ENCODE measurements around the gene INSYN1.

The INSYN1 gene, protein sequence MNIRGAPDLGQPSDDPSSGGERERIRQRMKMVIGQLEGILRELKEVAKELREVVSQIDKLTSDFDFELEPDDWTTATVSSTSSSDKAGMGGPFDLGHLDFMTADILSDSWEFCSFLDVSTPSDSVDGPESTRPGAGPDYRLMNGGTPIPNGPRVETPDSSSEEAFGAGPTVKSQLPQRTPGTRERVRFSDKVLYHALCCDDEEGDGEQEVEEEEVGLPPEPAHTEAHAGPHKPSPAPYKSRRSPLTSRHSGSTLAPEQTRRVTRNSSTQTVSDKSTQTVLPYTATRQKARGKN

DNA sequence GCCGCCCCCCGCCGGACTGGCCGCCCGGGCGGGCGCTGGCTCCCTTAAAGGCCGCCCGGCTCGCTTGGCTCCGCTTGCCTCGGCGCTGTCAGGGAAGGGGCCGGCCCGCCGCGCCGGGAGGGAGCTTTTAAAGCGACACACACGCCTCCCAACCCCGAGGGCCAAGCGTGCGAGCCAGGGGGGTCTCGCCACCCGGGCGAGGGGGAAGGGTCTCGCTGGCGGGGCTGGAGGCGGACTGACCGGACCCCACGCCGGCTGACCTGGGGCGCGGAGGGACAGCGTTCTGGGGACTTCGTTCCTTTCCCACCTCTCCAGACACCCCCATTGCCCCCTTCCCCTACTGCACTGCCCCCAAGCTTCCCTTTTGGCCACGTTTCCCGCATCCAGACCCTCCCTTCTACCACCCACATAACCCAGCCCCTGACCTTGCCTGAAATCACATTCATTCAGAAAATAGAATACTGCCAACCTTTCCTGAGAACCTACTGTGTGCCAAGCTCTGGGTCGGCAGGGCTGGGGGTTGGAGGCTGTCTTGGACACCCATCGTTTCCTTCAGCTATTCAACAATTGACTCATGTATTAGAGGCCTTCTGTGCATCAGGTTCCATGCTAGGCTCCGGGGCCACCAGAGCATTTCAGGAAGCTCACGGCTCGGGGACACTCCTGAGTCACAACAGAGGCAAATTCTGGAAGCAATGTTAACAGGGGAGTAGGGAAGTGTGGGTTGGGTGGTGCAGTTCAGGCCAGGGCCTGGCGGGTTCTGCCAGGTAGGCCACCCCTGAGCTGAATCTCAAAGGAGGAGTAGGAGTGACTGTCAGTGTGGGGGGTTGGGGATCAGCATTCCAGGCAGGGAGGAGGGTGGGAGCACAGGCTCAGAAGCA, at the start of gene INSYN1:
INSYN1 (minus strand) TSS at position 102 of the 881 bp plus-strand sequence. CDS start 2,221 bp downstream, outside the sequence.
- Histone ChIP-seq H3K4me2 (ENCODE audit: low read length) (peak within 1 kb of the TSS; percentile 75), H3K79me2 (no peaks in the 10 kb centered on the region), H3K36me3 (ENCODE audit: control insufficient read depth, insufficient read depth, low read length) (no peaks in the 10 kb centered on the region), H2AFZ (peak within 1 kb of the TSS; percentile 28), H3K9me3 (ENCODE audit: control insufficient read depth, low read length) (no peaks in the 10 kb centered on the region), H3K4me1 (no peaks in the 10 kb centered on the region), H3K9ac (no peak within 1 kb of the TSS), H3K27ac (no peak within 1 kb of the TSS), H3K27me3 (ENCODE audit: control insufficient read depth, insufficient read depth, low read length) (no peaks in the 10 kb centered on the region), H3K4me3 (ENCODE audit: low read depth, low read length) (peak within 1 kb of the TSS; percentile 44)
- TF ChIP-seq, protein P1, sequence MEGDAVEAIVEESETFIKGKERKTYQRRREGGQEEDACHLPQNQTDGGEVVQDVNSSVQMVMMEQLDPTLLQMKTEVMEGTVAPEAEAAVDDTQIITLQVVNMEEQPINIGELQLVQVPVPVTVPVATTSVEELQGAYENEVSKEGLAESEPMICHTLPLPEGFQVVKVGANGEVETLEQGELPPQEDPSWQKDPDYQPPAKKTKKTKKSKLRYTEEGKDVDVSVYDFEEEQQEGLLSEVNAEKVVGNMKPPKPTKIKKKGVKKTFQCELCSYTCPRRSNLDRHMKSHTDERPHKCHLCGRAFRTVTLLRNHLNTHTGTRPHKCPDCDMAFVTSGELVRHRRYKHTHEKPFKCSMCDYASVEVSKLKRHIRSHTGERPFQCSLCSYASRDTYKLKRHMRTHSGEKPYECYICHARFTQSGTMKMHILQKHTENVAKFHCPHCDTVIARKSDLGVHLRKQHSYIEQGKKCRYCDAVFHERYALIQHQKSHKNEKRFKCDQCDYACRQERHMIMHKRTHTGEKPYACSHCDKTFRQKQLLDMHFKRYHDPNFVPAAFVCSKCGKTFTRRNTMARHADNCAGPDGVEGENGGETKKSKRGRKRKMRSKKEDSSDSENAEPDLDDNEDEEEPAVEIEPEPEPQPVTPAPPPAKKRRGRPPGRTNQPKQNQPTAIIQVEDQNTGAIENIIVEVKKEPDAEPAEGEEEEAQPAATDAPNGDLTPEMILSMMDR (IDR thresholded peaks at IDR 0.05), result no peak

DNA sequence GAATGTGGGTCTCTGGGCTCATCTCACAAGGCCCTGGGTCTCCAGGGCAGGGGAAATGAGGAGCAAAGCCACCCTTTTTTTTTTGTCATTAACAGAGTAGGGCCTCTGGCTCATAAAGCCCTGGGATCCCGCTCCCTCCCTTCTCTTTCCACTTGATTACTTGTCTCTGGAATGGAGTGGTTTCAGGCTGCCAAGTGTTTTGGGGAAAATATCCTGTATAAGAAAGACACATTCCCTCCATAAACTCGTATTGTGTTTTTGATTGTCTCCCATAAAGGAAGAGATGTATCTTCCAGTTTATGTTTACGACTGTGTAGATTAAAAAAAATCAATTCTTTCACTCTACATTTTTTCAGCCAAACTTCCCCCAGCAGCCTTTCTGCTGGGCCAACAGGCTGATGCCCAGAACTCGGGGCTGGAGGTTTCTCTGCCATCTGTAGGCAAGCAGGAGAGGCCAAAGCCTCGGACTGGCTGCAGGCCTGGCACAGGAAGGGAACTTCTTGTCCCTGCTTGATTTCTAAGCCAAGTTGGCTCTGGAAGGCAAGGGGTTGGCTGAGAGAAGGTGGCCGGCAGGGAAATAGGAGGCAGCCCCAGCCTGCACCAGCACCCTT, 49.4 kb upstream of the INSYN1 start:
- H3K27ac ChIP-seq, result no peak overlapping the region
- H3K4me1 ChIP-seq, result no peaks in the 10 kb centered on the region
- no peak overlapping the region for H3K9ac ChIP-seq
- no peaks in the 10 kb centered on the region for H3K36me3 ChIP-seq (ENCODE audit: control insufficient read depth, insufficient read depth, low read length)
- TF ChIP-seq, protein P1 (IDR thresholded peaks at IDR 0.05), result no peak
- H3K27me3 ChIP-seq (ENCODE audit: control insufficient read depth, insufficient read depth, low read length), result no peaks in the 10 kb centered on the region
- H3K4me2 ChIP-seq (ENCODE audit: low read length), result no peak overlapping the region
- H3K79me2 ChIP-seq, result no peaks in the 10 kb centered on the region
- H2AFZ ChIP-seq, result no peak overlapping the region
- H3K9me3 ChIP-seq (ENCODE audit: control insufficient read depth, low read length), result no peaks in the 10 kb centered on the region
- H3K4me3 ChIP-seq (ENCODE audit: low read depth, low read length), result no peak overlapping the region

DNA sequence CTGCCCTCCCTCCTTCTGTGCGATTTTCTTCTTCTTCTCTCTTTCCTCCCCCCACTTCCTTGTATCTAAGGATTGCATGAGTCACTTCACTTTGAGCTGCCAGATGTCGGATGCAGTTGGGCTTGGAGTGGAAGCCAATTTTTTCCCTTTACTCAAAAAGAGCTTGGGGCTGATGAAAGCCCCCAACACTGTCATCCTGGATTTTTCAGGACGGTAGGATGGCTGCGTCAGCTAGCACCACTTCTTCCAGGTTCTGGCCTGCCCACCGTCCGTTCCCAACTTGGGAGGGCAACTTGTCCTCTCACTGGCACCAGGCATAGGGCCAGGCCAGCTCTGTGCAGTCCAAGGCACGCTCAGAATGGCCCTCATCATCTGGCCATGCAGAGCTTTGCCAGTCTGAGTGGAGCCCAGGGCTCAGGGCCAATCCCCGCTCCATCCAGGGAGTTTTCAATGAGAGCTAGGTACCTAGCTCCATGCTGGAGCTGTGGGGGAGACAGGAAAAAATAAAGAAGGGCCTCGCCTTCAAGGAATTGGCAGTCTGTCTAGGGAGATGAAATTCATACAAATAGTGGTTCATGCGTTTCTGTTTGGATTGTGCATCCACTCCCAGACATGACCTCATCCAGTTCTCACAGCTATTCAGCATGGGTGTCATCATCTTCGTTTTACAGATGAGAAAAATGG, 47.7 kb upstream of the INSYN1 start:
- Histone ChIP-seq H3K9me3 (ENCODE audit: control insufficient read depth, low read length) (no peaks in the 10 kb centered on the region), H2AFZ (no peak overlapping the region), H3K4me3 (ENCODE audit: low read depth, low read length) (no peak overlapping the region), H3K4me2 (ENCODE audit: low read length) (no peak overlapping the region), H3K36me3 (ENCODE audit: control insufficient read depth, insufficient read depth, low read length) (no peaks in the 10 kb centered on the region), H3K27ac (no peak overlapping the region), H3K4me1 (no peaks in the 10 kb centered on the region), H3K27me3 (ENCODE audit: control insufficient read depth, insufficient read depth, low read length) (no peaks in the 10 kb centered on the region), H3K79me2 (no peaks in the 10 kb centered on the region), H3K9ac (no peak overlapping the region)
- TF ChIP-seq, protein P1 (IDR thresholded peaks at IDR 0.05), result no peak

DNA sequence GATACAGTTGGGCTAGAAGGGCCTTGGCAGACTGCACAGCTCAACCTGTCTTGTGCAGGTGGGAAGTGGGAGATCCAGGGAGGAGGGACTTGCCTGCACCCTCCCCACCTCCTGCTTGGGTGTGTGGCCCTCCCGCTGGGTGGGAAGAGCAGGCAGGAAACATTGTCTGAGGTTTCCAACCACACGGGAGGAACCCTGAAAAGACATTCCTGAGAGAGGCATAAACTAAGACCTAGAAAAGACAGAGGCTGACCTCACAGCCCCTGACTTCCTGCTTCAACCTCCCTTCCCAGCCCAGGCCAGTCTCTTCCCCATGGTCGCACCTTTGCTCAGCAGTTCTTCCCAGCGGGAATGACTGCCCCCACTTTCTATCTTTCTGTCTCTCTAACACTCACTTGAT, 46.3 kb upstream of the INSYN1 start:
- no peak overlapping the region for H3K27ac ChIP-seq
- H3K4me3 ChIP-seq (ENCODE audit: low read depth, low read length), result no peak overlapping the region
- H3K4me2 ChIP-seq (ENCODE audit: low read length), result no peak overlapping the region
- no peaks in the 10 kb centered on the region for H3K4me1 ChIP-seq
- no peaks in the 10 kb centered on the region for H3K9me3 ChIP-seq (ENCODE audit: control insufficient read depth, low read length)
- H3K36me3 ChIP-seq (ENCODE audit: control insufficient read depth, insufficient read depth, low read length), result no peaks in the 10 kb centered on the region
- TF ChIP-seq, protein P1 (IDR thresholded peaks at IDR 0.05), result no peak
- no peak overlapping the region for H3K9ac ChIP-seq
- H3K79me2 ChIP-seq, result no peaks in the 10 kb centered on the region
- H3K27me3 ChIP-seq (ENCODE audit: control insufficient read depth, insufficient read depth, low read length), result no peaks in the 10 kb centered on the region
- H2AFZ ChIP-seq, result no peak overlapping the region

Measured in parathyroid adenoma (tissue), 2 donors.